HG03520 (cell line): Measurements from ENCODE around the gene VRK1.
"Not testable (repeated sequence)": the region's sequence is repeated elsewhere in the genome, so short reads cannot be mapped to it uniquely, and the experiment has no call there.

Experiments
- ATAC-seq: cut with Tn5 transposase; IDR thresholded peaks from one replicate; pipeline ENCODE4 v1.9.1; 2021; ENCODE audit warnings: mild to moderate bottlenecking, moderate library complexity; ENCODE audit not compliant: unreplicated experiment

VRK1 gene

GRCh38 chr14:96874127-96874526, 76.9 kb downstream of the VRK1 start:
- ATAC-seq: no peak

DNA sequence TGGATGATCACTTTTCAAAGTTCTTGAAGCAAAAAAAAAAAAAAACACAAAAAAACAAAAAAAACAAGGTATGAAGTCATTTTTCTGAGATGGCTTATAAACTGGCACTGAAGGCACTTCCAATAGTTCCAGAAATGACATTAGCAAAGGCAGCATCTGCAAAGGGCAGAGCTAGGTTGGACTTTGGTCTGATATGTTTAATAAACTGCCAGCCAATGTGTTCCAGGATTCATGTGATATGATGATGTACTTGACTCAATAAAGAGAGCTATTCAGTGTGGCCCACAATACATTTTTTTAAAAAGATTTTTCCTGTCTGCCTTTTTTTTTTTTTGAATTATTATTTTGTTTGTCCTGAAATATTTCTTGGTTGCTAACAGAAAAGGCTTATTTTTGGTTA, 79.6 kb downstream of the VRK1 start:
- ATAC-seq: no peak

GRCh38 chr14:96881713-96882112, 84.5 kb downstream of the VRK1 start:
- ATAC-seq: no peak

GRCh38 chr14:96883974-96884373, 86.8 kb downstream of the VRK1 start:
- ATAC-seq: not testable (repeated sequence)

GRCh38 chr14:96888158-96888557, 91.0 kb downstream of the VRK1 start:
- peak; percentile 71 for ATAC-seq

GRCh38 chr14:96888593-96888992, 91.4 kb downstream of the VRK1 start:
- peak; percentile 24 for ATAC-seq

DNA sequence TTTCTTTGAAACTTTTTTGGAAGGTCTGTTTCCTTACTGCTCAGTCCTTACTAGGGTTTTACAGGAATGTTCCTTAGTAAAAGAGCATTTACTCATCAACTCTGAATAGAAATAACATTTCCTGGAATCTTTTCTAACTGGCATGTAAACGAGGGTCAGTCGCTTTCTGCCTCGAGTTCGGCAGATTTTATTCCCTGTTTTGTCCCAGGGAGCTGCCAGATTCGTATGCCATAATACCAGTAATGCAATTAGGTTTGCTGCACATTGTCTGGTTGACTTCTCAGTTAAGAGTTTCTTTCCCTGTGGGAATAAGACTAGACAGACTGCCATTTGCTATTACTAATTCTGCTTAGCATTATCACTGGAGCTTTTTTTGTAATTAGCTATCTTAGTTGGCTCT, 91.9 kb downstream of the VRK1 start:
- no peak for ATAC-seq

- ATAC-seq: no peak
Observed at GRCh38 chr14:96893966-96894622, 96.9 kb downstream of the VRK1 start.

DNA sequence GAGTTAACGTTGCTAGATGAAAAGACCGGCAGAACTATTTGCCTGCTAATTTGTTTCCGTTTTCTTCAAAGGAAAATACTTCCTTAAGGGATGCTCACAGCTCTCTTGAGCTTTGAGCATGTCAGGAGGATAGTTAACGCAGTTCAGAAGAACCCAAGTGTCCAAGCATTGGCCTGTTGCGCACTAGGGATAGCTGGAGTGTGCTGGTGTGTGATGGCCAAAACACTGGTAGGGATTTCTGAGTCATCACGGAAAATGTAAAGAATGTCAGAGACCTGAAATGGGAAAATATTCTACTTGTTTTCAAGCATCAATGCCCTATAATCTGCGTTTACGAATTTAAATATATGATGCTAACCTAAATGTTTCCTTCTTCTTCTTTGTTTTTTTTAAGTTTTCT, 97.8 kb downstream of the VRK1 start:
- ATAC-seq: no peak

GRCh38 chr14:96895658-96896271, 98.6 kb downstream of the VRK1 start:
- ATAC-seq: peak; percentile 68

DNA sequence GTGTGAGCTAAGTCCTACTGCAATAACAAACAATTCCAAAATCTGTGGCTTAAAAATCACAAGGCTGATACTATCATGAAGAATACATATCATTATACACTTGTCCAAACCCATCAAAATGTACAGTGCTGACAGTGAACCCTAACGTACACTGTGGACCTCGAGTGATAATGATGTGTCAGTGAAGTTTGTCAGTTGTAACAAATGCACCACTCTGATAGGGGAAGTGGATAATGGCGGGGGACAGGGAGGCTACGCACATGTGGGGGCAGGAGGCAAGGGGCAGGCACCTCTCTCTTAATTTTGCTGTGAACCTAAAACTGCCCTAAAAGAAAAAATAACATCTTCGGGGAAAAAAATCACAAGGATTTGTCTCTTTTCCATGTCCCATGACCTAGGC, 100.0 kb downstream of the VRK1 start:
- no peak for ATAC-seq

DNA sequence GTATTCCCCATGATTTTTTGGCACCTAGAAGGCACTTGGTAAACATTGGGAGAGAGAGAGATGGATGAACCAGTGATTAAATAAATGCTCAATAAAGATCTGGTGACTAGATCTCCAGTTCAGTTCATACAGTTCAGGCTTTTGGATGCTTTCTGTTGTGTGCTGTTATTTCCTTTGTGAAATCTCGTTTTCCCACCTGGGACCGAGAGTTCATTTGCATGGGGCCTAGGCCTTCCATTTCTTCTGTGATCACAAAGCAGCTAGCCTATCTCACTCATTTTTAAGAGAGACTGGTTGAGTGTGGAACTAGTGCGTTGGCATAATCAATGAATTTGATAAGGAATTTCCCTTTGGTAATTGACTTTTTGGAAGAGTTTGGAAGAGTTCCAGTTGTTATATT, 104.0 kb downstream of the VRK1 start:
- peak; percentile 66 for ATAC-seq

- no peak for ATAC-seq
Observed at GRCh38 chr14:96902004-96902403, 104.8 kb downstream of the VRK1 start.

DNA sequence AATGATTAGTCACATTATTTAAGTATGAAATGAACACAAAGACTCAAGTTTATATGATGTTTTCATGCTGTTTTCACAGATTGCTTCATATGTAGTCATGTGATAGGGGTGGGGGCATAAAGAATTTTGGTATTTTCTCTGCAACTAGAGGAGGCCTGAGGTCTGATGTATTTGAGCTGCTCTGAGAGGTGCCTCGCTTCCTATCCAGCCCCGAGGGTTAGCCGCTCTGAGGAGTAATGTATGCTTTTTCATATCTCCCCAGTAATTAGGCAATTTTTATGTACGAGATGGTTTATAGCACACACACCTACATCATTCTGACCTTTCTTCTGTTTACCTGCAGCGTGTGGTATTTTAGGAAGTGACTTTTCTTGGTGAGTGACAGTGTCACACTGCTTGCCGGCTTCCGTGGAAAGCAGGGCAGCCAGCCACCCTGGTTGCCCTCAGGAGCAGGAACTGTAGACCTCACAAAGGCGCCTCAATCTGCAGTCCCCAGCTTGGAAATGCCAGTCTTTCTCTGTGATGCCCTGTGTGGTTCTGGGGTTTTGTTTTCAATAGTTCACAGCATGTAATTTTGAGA, 106.4 kb downstream of the VRK1 start:
- ATAC-seq: no peak

GRCh38 chr14:96904201-96904600, 107.0 kb downstream of the VRK1 start:
- ATAC-seq: no peak

DNA sequence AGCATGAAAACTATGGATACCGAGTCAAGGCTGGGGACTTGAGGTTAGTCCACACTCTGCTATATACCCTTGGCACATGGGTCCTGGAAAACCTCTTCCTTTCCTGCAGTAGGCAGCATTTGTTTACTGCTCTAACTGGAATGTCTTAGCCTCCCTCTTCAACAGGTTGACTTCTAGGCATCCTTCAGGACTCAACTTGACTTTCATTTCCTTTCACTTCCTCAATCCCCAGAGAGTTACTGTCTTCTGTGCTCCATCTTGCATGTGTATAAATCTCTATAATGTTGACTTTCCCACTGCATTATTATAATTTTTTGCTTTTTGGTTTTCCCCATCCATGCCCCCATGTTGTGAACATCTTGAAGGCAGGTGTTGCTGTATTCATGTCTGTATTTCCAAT, 107.9 kb downstream of the VRK1 start:
- ATAC-seq: no peak

- ATAC-seq: no peak
Observed at GRCh38 chr14:96905825-96906224, 108.6 kb downstream of the VRK1 start.

GRCh38 chr14:96906434-96906833, 109.3 kb downstream of the VRK1 start:
- ATAC-seq: no peak

DNA sequence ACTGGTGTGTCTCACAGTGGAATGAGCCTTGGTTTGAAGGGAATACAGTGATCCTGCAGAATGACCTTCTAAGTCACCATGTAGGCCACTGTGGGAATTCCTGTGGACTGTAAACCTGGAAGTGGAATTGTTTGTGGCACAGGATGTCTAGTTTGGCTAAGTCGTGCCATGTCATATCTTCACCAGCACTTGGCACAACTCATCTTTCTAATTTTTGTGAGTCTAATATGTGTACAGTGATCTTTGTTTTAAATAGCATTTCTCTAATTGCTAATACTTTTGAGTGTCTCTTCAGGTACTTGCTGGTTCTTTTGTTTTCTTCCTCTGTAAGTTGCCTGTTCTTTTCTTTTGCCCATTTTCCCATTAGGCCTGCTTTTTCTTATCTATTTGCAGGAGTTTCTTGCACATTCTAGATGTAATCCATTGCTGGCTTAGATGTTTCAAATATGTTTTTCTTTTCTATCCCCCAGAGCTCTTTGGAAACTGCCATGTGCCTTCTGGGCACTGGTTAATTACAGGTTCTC, 112.7 kb downstream of the VRK1 start:
- ATAC-seq: no peak

DNA sequence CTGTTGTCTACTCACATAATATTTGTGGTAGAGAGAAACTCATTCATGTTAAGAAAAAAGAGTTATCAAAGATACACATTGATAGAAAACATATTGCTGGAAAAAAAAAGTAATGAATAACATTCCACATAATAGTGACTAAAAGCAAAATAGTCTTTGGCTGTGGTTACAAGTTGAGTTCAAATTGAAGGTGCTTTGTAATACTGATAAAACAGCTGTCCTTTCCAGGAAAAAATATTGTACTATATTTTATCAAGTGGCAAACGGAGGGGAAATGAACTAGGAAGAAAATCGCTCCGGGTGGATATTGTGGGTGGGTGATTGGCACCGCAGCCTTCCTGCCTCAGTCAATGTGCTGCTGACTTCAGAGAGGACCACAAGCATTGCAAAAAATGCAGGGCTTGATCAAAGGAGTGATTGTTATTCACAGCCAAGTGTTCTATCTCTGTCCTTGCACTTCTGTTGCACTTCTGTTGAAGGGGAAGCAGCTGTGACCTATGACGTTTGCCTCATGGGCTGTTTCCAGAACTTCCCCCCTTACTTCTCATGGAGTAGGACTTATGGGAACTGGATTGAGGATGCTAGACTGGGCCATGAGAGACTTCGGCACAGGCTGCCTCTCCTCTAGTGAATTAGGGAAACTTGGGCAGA, 114.4 kb downstream of the VRK1 start:
- ATAC-seq: no peak

GRCh38 chr14:96914571-96915128, 117.5 kb downstream of the VRK1 start:
- ATAC-seq: no peak
